AG08395 (cell line): Measurements from ENCODE around the gene MRPL12.
A peak's percentile ranks its signal among the peaks of the same experiment; 100 is the strongest.
"Not testable (repeated sequence)": the region's sequence is repeated elsewhere in the genome, so short reads cannot be mapped to it uniquely, and the experiment has no call there.

Source experiments
- DNase-seq: peaks from one replicate; pipeline ENCODE4 v3.0.0; 2012; ENCODE audit warnings: mixed read lengths, low spot score

Gene MRPL12

DNA sequence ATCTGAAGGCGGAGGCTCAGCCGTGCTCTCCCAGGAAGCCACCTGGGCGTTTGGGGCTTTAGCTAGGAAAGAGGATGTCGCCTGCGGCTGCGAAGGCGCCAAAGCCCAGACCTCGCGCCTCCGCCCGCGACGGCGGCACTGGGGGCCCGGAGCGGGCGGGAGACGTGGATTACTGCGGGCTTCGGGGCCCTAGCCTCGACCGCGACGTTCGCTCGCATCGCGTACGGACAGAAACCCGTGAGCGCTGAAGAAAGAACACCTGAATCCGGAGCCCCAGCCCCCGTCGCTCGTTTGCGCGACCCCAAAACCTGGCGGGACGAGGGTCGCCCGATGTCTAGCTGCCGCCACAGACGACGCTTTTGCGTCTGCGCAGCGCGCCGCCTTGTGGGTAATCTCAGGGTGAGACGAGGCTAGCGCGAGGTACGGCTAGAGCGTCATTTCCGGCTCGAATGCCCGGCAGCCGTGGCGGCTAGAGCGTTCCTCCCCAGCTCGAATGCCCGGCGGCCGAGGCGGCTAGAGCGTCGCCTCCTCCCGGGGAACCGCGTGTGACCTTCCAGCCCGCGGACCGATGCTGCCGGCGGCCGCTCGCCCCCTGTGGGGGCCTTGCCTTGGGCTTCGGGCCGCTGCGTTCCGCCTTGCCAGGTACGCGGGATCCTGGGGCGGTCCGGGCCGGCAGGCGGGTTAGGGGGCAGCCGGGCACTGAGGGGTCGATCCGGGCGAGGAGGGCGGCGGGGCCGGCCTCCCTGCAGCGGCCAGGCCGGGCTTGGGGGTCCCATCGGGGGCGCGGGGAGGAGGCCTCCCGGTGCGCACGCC, at the start of gene MRPL12:
TSS of gene MRPL12 (plus strand) at position 434 of the 813 bp plus-strand sequence. CDS start at position 569, 135 bp downstream.
- peak; percentile 97 for DNase-seq

DNA sequence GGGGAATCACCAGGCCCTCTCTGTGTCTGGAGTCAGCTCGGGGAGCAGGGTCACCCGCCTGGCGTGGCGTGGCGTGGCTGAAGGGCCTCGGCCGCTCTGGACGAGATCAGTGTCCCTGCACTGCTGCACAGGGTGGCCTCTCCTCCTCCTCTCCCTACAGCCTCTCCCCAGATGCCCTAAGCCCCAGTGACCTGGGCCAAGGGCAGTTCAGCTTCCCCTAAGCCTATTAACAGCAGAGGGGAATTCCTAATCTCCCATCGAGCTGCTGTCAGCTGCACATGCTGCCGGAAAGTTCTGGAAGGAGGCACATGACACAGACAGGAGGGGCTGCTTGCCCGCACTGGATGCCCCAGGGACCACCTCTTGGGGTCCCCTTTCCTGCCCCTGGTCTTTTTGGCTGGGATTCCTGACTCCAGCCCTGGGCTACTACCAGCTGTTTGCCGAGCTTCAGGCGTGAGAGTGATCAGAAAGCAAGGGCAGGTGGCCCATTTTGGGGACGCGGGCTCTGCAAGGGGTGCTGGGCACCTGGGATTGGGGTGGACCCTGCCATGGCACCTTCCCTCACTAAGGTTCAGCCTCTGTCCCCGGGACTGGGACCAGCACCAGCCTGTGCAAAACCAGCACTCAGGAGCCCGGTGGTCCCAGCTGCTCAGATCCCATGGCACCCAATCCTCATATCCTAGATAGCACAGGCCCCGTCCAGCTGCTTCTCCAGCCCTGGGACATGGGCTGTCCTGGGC, 47.6 kb upstream of the MRPL12 start:
- DNase-seq = no peak

DNA sequence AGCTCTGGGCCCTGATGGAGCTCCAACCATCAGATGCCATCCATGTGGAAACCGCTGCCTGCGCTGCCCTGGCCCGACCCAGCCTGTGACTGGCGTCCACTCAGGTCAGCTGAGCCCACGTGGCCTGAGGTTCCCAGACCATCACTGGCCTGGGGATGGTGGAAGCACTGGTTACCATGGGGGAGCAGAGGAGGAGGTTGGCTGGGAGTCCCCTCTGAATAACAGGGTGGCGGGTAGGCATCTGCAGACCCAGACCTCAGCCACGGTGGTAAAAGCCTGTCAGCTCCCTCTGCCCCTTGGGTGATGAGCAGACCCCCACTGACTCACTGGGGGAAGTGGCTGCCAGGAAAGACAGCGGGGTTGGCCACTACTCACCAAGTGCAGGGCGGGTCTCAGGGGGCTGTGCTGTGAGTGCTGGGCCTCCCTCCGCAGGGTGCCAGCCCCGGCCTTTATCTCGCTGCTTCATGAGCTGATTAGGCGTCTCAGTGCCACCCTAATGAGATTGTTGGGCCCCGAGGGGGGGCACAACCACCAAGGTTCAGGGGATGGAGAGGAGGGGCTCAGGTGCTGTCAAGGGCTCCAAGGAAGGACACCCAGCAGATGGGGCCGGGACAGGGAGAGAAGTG, 46.9 kb upstream of the MRPL12 start, which contains the start of gene PDE6G:
TSS of gene PDE6G (minus strand) at position 425 of the 626 bp plus-strand sequence. CDS start 3,237 bp downstream, outside the sequence.
- DNase-seq = no peak

DNA sequence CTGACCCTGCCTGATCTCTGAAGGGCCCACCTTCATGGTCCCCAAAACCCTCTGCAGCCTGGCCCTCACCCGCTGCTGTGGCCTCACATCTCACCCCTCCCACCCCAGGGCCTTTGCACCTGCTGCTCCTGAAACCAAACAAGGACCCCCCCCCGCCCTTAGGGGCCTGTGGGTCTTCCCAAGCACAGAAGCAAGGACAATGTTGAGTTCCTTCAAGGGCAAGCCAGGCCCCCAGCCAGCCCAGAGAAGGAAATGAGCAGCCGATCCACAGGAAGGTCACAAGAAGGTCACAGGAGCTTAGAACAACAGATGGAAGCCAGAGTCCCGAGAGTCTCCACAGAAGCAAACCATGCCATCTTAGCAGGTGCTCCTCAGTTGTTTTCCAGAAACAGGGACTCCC, 46.3 kb upstream of the MRPL12 start:
- DNase-seq = no peak

DNA sequence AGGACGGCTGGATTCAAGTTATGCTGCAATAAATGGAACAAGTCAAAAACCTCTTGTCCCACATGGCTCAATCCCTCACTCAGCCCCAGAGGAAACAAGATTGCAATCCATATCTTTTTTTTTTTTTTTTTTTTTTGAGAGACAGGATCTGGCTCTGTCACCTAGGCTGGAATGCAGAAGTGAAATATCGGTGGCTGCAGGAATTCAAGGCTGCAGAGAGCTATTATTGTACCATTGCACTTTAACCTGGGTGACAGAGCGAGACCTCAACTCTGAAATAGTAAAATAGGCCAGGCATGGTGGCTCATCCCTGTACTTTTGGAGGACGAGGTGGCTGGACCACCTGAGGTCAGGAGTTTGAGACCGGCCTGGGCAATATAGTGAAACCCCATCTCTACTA, 44.1 kb upstream of the MRPL12 start:
- DNase-seq = no peak

DNA sequence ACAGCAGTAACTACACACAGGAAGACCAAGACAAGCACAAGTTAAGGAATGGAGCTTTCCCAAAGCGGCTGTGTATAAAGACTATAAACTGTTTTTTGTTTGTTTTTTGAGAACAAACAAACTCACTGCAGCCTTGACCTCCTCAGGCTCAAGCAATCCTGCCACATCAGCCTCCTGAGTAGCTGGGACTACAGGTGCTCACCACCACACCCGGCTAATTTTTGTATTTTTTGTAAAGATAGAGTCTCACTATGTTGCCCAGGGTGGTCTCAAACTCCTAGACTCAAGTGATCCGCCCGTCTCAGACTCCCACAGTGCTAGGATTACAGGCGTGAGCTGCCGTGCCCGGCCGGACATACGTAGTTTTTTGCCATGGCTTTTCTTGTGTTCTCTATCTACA, 42.7 kb upstream of the MRPL12 start:
- DNase-seq = no peak

DNA sequence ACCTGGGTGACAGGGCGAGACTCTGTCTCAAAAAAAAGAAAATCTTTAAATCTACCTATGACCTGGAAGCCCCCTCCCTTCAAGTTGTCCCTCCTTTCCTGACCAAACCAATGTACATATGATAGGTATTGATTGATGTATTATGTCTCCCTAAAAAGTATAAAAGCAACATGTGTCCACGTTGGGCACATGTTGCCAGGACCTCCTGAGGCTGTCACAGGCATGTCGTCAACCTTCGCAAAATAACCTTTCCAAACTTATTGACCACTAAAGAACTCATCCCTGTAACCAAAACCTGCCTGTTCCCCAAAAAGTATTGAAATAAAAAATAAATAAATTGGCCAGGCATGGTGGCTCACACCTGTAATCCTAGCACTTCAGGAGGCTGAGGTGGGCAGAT, 41.2 kb upstream of the MRPL12 start:
- no peak for DNase-seq

DNA sequence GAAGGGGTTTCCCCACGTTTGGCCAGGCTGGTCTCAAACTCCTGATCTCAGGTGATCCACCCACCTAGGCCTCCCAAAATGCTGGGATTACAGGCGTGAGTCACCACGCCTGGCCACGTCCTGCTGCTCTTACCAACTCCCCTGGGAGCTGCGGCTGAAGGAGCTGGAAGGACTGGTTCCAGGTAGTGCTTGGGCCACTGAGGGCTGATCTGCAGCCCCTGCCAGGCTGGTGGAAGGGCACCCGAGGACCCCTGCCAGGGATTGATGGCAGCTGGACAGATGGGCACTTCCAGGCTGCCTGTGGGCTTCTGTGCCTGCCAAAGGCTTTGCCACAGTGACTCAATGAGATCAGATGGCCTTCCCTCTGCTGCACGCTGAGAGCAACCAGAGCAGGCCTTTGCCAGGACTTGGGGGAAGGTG, 39.1 kb upstream of the MRPL12 start:
- no peak for DNase-seq

DNA sequence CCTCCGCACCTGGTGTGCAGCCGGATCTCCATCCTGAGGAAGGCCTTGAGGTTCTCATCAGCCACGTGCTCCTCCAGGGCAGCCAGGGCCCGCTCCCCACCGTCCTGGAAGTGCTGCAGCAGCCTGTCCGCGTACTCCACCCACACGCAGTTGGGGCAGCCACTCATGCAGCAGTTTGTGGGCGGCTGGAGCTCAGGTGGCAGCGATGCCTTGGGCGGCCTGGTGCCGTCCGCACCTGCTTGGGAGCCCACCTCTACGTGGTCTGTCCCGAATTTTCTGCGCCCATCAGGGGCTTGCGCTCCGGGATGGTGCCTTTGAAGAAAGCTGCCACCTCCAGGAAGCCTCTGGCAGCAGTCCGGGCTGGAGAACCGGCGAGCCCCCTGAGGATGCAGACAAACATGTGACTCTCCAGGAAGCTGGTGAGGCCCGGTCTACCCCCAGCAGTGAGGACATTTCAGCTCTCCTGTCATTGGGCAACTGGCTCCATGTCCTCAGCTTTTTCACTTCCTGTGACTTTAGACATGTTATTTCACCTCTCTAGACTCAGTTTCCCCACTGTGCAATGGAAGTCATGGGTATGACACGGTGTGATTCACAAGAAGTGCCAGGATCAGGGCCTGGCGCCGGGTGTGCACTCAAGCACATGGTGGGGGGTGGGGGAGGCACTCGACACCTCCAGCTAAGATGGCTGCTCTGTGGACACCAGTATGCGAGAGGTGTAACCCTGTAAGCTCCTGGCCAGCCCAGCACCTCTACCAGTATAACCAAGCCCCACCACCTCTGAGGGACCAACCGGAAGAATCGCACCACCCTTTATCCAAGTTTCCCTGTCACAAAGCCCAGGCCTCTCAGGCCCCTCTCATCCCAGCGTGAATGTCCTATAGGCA, 37.7 kb upstream of the MRPL12 start:
- DNase-seq = no peak

DNA sequence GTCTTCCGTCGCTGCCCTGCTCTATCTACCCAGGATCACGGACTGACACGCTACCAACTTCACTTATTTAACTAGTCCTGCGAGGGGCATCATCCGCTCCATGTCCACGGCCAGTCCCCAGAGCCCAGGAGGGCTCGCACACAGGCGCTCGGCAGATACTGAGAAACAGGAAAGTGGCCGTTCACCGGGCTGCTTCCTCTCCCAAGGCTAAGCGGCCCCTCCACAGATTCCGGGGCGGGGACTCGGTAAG, 37.1 kb upstream of the MRPL12 start:
- no peak for DNase-seq

DNA sequence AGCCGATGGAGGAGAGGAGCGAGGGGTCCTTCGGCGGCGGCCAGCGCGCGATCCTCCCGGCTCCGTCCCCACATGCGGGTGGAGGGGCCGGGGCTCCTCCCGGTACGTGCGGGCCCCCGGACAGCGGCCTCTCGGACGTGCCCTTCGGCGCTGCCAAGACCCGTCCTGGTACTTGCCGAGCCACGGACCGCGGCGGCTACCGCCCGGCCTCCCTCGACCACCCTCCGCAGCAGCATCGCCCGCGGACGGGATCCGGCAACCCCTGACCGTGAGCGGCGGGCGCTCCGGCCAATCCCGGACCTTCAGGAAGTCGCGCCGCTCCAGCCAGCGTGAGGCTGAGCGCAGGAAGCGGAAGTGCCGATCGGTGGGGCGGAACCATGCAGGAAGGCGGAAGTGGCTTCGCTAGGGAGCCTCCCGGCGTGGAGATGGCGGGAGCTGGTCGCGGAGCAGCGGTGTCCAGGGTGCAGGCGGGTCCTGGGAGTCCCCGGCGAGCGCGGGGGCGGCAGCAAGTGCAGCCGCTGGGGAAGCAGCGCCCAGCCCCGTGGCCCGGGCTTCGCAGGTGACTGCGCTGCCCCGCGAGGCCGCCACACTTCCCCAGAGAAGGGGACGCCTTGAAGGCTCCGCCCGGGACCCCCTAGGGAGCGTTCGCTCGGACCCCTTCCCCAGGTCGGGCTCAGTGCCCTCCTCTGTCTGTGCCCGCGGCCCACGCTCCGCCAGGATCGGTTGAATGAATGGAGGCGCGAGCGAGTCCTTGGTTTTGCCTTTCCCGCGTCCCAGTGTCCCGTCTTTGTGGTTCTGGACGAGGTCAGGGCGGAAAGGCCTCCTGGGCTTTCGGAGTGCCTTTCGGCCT, 36.6 kb upstream of the MRPL12 start, which contains the start of the genes CCDC137 and OXLD1:
TSS of gene CCDC137 (plus strand) at position 396 of the 850 bp plus-strand sequence. CDS start at position 426, 30 bp downstream.
TSS of gene OXLD1 (minus strand) at position 264 of the 850 bp plus-strand sequence. CDS start at position 236, 28 bp downstream.
- DNase-seq = peak; percentile 98

DNA sequence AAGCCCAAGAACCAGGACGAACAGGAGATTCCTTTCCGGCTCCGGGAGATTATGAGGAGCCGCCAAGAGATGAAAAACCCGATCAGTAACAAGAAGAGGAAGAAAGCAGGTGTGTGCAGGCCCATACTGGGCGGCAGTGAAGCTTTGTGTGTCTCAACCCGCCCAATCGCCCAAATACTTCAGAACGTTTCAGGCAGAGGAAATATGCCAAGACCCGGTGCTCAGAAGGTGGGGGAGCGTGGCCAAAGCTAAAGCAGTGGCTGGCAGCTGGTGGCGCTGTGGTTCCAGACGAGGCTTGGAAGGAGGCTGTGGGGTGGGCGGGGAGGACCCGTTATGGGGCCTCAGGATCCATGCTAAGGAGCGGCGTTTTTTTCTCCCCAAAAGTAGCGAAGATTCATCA, 35.4 kb upstream of the MRPL12 start:
- DNase-seq = no peak

DNA sequence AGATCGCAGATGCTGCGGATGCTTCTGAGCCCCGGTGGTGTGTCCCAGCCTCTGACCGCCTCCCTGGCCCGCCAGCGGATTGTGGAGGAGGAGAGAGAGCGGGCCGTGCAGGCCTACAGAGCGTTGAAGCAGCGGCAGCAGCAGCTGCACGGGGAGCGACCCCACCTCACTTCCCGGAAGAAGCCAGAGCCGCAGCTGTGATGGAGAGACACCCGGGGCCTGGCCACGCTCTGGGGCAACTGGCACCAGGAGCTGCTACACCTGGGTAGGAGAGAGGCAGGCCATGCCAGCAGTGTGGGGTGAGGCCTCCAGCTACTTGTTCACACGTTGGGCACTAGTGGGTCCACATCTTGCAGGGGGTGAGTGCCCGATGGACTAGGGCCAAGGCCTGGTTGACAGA, 30.7 kb upstream of the MRPL12 start:
- DNase-seq = no peak

DNA sequence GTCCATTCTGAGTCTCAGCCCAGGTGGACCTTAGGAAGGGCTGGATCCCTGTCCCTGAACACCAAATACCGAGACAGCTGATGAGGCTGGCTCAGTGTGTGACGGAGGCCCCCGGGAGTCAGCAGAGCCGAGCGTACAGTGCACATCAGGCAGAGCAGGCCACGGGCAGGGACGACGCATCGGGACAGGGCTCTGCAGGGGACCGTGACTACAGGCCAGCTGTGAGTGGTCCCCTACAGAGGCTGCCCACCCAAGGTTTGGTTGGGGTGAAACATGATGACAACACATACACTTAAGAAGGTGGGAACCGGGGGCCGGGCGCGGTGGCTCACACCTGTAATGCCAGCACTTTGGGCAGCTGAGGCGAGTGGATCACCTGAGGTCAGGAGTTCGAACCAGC, 30.2 kb upstream of the MRPL12 start:
- DNase-seq = no peak

DNA sequence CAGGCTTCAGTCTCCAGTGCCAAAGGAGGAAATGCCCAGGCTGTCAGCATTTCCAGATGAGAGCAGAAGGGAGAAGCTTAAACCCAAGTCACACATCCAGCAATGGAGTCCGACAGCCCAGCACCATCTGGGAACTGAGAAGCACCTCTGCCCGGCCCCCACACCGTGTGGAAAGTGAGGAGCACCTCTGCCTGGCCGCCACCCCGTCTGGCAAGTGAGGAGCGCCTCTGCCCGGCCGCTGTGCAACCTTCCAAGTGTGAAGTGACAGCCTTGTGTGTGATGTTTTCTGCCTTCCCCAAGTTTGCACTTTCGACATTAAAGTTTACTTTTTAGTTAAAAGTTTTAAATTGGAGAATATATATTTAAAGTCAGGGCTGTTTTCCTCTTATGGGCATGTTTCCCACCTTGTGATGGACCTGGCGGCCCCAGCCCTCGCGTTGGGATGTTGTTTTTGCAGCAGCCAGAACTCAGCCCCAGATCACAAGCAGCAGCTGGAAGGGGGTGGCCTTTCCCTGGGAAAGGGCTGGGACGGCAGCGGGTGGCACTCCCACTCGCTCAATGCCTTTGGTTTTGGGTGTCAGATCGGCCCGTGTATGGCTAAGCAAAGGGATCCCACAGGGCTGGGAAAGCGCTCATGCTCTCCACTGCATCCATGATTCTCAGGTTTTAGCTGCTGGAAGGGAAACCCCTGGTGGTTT, 29.5 kb upstream of the MRPL12 start:
- DNase-seq = no peak

DNA sequence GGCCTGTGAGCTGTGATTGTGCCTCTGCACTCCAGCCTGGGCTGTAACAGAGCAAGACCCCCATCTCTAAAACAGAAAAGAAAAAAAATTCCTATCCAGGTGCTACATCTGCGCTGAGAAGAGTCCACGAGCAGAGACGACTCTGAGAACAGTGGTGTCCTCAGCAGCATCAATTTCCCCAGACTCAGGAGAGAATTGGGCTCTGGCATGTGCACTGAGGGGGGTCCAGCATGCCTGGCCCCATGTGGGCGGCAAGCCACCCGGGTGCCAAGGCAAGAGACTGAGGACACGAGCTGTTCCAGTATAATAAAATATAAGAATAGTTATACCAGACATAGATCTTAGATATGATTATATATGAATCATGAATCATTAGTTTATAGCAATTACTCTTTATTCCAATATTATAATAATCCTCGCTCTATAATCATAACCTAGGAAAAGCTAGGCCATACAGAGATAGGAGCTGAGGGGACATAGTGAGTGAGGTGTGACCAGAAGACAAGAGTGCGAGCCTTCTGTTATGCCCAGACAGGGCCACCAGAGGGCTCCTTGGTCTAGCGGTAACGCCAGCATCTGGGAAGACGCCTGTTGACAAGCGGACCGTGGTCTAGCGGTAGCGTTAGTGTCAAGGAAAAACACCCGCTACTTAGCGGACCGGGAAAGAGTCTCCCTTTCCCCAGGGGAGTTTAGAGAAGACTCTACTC, 27.5 kb upstream of the MRPL12 start:
- not testable (repeated sequence) for DNase-seq

DNA sequence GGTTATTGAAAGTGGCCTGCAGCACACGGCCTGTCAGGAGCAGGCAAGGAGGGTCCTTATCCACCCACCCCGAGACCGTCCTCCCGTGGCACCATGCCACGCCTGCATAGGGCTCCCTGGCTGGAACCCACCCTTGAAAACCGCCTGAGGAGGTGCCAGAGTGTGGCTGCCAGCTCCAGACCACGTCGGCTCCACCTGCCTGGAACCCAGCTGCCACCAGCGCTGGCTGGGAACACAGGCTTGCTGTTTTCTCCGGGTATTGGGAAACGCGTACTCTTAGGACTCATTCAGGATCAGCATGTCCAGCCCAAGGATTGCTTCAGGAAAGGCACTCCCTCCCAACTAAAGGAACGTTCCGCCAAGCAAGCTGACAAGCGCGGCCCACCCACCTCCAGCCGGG, 26.3 kb upstream of the MRPL12 start:
- DNase-seq = no peak

DNA sequence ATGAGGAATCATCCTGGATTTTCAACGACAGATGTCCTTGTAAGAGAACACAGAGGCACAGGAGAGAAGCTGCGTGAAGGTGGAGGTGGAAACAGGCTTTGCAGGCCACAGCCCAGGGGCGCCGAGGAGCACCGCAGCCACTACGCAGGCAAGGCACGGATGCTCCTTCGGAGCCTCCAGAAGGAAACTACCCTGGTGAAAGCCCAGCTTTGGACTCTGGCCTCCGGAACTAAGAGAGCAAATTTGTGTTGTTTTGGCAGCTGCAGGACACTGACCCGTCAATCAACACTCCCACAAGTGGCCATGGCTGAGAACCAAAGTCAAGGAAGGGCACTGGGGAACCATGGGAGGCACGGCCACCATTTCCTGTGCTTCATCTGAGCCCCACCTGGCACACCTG, 23.0 kb upstream of the MRPL12 start:
- no peak for DNase-seq

DNA sequence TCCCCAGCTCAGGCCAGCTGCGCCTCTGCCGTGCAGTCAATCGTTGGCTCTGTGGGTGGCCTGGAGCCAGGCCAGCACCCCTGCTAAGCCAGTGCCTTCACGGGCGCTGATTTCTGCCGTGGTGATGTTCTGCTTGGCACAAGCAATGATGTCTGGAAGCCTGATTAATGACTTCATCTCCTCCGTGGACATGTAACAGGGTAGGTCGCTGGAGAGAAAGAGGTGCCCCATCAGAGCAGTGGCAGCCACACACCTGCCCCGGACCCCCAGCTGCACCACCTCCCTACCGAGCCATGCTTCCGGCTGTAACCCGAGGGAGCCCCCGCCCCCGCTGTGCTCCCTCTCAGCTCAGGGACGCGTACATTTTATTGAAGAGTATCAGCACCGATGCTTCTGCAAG, 21.5 kb upstream of the MRPL12 start:
- no peak for DNase-seq
